K562 (cell line): ENCODE data around the gene TPCN1. TPM values are rescaled to one million over a fixed set of nuclear protein-coding genes. Genes with fewer than 3 reads are reported as not detected.

Experiments
- ADNP ChIP-seq: fragments of 200-800 bp; sonication (Bioruptor generic); IDR thresholded peaks from 2 replicates; pipeline ENCODE4 v1.6.1; 2016; ENCODE audit warnings: missing genetic modification characterization, missing compliant biosample characterization
- ARID3B ChIP-seq: fragments of 250-450 bp; sonication (Bioruptor Pico); IDR thresholded peaks from 2 replicates; pipeline ENCODE4 v1.4.0; 2020; ENCODE audit warnings: borderline replicate concordance
- ETS1 ChIP-seq: conservative IDR thresholded peaks from 2 replicates; pipeline ENCODE4 v1.6.1; 2011; ENCODE audit warnings: low read depth, mild to moderate bottlenecking, low read length; ENCODE audit not compliant: control insufficient read depth
- ETV5 ChIP-seq: sonication (generic); formaldehyde crosslinking; IDR thresholded peaks from 2 replicates; pipeline ENCODE4 v1.4.0; 2020; ENCODE audit warnings: low read depth, mild to moderate bottlenecking, missing genetic modification reagents
- MBD1 ChIP-seq: fragments of 250-450 bp; sonication (Bioruptor Pico); IDR thresholded peaks from 2 replicates; pipeline ENCODE4 v1.8.0; 2022; ENCODE audit warnings: inconsistent platforms
- NCOA1 ChIP-seq: fragments of 450-650 bp; IDR thresholded peaks from 2 replicates; pipeline ENCODE4 v1.6.1; 2016; ENCODE audit warnings: low read depth
- RBM39 ChIP-seq: fragments of 200-400 bp; formaldehyde crosslinking; optimal IDR thresholded peaks from 2 replicates; pipeline ENCODE3; 2018; ENCODE audit warnings: low read depth, low read length
- SOX6 ChIP-seq: fragments of 450-650 bp; IDR thresholded peaks from 2 replicates; pipeline ENCODE4 v1.6.1; 2014; ENCODE audit warnings: mild to moderate bottlenecking
- SREBF1 ChIP-seq: fragments of 150-350 bp; IDR thresholded peaks from 2 replicates; pipeline ENCODE4 v1.6.1; 2014; ENCODE audit warnings: antibody characterized with exemption, low read depth, low read length, borderline replicate concordance
- TAF1 ChIP-seq: IDR thresholded peaks from 2 replicates; pipeline ENCODE4 v1.6.1; 2011; ENCODE audit warnings: mild to moderate bottlenecking, low read length, moderate library complexity; ENCODE audit not compliant: insufficient read depth, control insufficient read depth, severe bottlenecking; ENCODE audit errors: extremely low read depth
- ZFX ChIP-seq: sonication (generic); formaldehyde crosslinking; IDR thresholded peaks from 2 replicates; pipeline ENCODE4 v1.8.0; 2022; ENCODE audit warnings: mild to moderate bottlenecking, missing genetic modification reagents, moderate library complexity
- ZNF280A ChIP-seq: fragments of 450-650 bp; IDR thresholded peaks from 2 replicates; pipeline ENCODE4 v1.6.1; 2018; ENCODE audit warnings: mild to moderate bottlenecking, low read depth; ENCODE audit not compliant: partially characterized antibody
- ZNF444 ChIP-seq: fragments of 250-450 bp; sonication (Bioruptor Pico); IDR thresholded peaks from 2 replicates; pipeline ENCODE4 v1.4.0; 2020; ENCODE audit warnings: mild to moderate bottlenecking, moderate library complexity
- ZNF609 ChIP-seq: sonication (generic); formaldehyde crosslinking; IDR thresholded peaks from 2 replicates; pipeline ENCODE4 v1.8.1; 2023; ENCODE audit warnings: missing genetic modification reagents, mild to moderate bottlenecking, borderline replicate concordance
- ZNF75A ChIP-seq: fragments of 450-650 bp; formaldehyde crosslinking; IDR thresholded peaks from 2 replicates; pipeline ENCODE4 v1.4.0; 2020; ENCODE audit warnings: mild to moderate bottlenecking
- polyA plus RNA-seq, 8 experiments: library from polyadenylated mRNA; depleted of rRNA in 4 of 8; stranded (reverse) in 5 of 8; unstranded in 3 of 8; fragments of >200 nt; fragmentation: Nextera tagmentation in 2 of 8; fragmentation: Illumina TruSeq in 1 of 8; extraction: Ambion mirVana in 2 of 8; extraction: Trizol in 1 of 8; gene quantifications; 2 replicates each; pipeline versions ENCODE4 v1.2.1 to v1.2.3, GENCODE V29; 2011 to 2014; ENCODE audit warnings: inconsistent platforms in 1 of 8, missing spikeins in 1 of 8
- total RNA-seq, 7 experiments: library from RNA; depleted of rRNA in 6 of 7; stranded (reverse); fragments of >200 nt in 6 of 7; fragmentation: Illumina TruSeq in 2 of 7; extraction: Trizol in 2 of 7; gene quantifications; 2 replicates each; pipeline versions ENCODE4 v1.2.1 to v1.2.3, GENCODE V29; 2011 to 2021; ENCODE audit warnings: low replicate concordance in 1 of 7

Gene TPCN1
- total and polyA plus RNA-seq, 9 of the 15 experiments (the other 6 are each of a cell fraction or from before 2014, with no cell fraction given) = 0.80 to 23.8 (median 7.4) TPM

- TF ChIP-seq ETS1 = peak; percentile 52; the same call in 1 of the 2 replicates
- no peak for TF ChIP-seq RBM39
- TF ChIP-seq ETV5 = 0 out of 2 replicates have a peak, but pooled peaks have one; percentile 19
- TF ChIP-seq TAF1 = peak; percentile 77
- TF ChIP-seq MBD1 = no peak
- no peak for TF ChIP-seq NCOA1
- TF ChIP-seq SOX6 = no peak
- TF ChIP-seq ADNP (tag) = peak; percentile 0; the same call in 1 of the 2 replicates
- TF ChIP-seq ZNF280A = no peak
- peak; percentile 90 for TF ChIP-seq ZFX (CRISPR knock-in tag)
- no peak for TF ChIP-seq ZNF444 (CRISPR knock-in tag)
- TF ChIP-seq ZNF75A (CRISPR knock-in tag) = no peak
- no peak for TF ChIP-seq SREBF1
- no peak for TF ChIP-seq ZNF609 (CRISPR knock-in tag)
- TF ChIP-seq ARID3B (CRISPR knock-in tag) = no peak
These were observed 113.7 kb downstream of the TPCN1 start, which contains the start of gene SLC8B1 (continued) for GRCh38 chr12:113334786-113335539.
